NCI-H2171 treated with DMSO at 0.1 percent for 48 hours (cell line): ENCODE measurements around the gene GALNT1.
A peak's percentile ranks its signal among the peaks of the same experiment; 100 is the strongest.

Experiments
- DNase-seq: peaks from one replicate; lab custom pipeline; 2025; lab: John Stamatoyannopoulos, UW

Gene GALNT1

DNA sequence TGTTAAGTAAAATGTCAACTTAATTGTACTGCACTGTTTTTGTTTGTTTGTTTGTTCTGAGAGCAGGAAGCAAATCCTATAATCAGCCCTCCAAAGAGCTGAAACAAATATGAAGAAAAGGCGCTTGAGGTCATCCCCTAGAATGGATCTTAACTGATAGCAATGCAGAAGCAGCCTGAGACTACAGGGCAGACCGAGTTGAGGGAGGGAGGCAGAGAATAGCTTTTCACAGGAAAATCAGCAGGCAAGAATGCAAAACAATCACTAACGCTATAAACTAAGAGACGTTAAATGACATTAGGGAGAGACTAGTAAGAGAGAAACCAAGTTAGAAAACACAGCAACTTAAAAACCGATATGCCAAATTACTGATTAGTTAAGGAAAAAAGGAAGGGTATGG is 37.2 kb downstream of the GALNT1 start:
- no peak for DNase-seq

GRCh38 chr18:35619464-35619863 is 37.9 kb downstream of the GALNT1 start:
- DNase-seq, result no peak

GRCh38 chr18:35619941-35620340 is 38.4 kb downstream of the GALNT1 start:
- DNase-seq, result no peak

- DNase-seq, result no peak
These were observed 39.2 kb downstream of the GALNT1 start for GRCh38 chr18:35620765-35621164.

- DNase-seq, result no peak
These were observed 41.7 kb downstream of the GALNT1 start for GRCh38 chr18:35623255-35623654.

DNA sequence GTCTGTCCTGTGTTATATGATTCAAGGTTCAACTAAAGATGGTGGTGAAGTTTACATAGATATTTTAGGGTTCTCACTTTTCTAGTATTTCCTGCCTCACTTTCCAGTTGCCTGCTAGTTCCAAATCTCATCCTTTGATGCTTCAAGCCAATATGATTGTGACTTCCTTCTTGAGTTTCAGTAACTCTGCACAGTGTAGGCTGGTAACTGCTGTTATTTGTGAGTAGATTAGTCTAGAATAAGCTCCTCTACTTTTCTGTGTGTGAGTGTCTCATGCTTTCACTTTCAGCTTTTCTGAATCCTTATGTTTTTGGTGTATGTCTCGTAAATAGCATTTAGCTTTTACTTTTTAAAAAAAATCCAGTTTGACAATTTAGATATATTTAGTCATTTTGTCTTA is 42.6 kb downstream of the GALNT1 start:
- DNase-seq, result no peak

- no peak for DNase-seq
These were observed 43.7 kb downstream of the GALNT1 start for GRCh38 chr18:35625232-35625631.

GRCh38 chr18:35633761-35634160 is 52.2 kb downstream of the GALNT1 start:
- DNase-seq, result no peak

DNA sequence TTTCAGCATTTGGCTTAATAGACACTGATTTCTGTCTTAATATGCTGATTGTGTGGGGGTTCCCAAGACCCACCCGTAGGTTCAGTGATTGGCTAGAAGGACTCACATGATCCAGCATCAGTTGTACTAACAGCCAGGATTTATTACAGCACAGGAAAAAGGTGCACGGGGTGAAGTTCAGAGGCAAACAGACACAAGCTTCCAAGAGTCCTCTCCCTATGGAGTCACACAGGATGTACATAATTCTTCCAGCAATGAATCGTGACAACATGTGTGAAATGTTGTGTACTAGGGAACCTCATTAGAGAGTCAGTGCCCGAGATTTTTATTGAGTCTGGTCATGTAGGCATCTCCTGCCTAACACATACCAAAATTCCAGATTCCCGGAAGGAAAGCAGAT is 52.8 kb downstream of the GALNT1 start:
- DNase-seq, result no peak

- DNase-seq, result no peak
These were observed 53.6 kb downstream of the GALNT1 start for GRCh38 chr18:35635170-35635569.

GRCh38 chr18:35637227-35637626 is 55.7 kb downstream of the GALNT1 start:
- no peak for DNase-seq

GRCh38 chr18:35639296-35639695 is 57.8 kb downstream of the GALNT1 start:
- no peak for DNase-seq

GRCh38 chr18:35641467-35641866 is 59.9 kb downstream of the GALNT1 start:
- no peak for DNase-seq

- DNase-seq, result no peak
These were observed 60.4 kb downstream of the GALNT1 start for GRCh38 chr18:35641916-35642315.

GRCh38 chr18:35642802-35643201 is 61.3 kb downstream of the GALNT1 start:
- no peak for DNase-seq

DNA sequence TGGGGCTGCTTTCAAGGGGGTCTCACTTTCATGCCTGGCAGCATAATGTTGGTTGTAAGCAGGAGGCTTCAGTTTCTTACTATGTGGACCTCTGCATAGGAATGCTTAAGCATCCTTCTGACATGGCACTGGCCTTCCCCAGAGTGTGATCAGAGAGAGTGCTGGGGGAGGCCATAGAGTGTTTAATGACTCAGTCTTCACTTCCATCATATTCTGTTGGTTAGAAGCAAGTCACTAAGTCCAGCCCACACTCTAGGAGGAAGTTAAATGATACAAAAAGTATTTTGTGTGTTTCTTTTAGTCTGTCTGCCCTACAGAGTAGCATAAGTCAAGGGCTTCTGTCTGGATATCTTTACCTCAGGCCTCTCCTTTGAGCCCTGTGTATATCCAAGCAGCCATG is 64.9 kb downstream of the GALNT1 start:
- no peak for DNase-seq

DNA sequence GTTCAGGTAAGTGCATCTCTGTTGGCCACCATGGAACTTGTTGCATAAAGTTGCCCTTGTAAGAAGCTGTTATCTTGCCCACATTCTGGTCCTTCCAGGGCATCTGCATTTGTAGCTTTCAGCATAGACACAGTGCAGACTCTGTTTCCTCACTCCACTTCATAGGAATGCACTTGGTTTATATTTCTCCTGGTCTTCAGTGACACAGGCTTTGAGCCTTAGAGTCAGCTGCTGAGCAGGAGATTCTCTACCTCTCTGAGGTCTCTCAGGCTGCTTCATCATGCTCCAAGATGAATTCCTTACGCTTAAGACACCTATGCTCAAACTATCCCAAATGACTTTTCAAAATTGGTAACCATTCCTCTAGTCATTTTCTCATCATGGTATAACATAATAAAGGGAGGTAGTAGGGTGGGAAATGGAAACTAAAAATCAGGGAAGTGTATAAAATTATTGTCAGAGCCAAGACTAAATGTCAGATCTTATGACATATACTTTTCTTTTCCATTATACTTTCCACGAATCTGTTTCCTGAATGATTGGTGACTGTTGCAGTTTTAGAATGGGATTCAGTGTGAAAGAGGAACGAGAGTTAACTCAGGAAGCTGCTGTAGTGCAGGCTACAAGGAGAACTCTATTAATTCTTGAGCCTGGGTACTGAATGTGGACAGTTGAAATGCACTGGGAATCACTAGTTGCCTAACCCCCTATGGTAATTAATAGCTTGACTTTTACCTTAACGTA is 72.0 kb downstream of the GALNT1 start:
- DNase-seq, result no peak

DNA sequence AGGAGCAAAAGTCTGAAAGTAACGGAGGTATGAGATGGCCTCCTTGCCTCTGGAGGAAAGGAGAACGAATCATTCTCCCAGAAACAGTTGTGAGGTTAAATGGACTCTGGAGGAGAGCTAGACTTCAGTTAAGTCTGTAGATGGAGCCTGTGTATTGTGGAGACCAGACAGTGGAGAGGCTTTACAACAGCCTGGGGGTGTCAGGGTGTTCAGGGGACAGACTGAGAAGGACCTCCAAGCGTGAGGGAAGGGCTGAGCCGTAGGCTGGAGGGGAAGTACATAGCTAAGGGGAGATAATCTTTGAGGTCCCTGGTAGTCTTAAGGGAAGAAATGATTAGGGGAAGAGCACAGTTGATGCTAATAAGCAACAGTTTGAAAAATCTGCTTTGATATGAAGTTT is 76.6 kb downstream of the GALNT1 start:
- DNase-seq, result no peak

DNA sequence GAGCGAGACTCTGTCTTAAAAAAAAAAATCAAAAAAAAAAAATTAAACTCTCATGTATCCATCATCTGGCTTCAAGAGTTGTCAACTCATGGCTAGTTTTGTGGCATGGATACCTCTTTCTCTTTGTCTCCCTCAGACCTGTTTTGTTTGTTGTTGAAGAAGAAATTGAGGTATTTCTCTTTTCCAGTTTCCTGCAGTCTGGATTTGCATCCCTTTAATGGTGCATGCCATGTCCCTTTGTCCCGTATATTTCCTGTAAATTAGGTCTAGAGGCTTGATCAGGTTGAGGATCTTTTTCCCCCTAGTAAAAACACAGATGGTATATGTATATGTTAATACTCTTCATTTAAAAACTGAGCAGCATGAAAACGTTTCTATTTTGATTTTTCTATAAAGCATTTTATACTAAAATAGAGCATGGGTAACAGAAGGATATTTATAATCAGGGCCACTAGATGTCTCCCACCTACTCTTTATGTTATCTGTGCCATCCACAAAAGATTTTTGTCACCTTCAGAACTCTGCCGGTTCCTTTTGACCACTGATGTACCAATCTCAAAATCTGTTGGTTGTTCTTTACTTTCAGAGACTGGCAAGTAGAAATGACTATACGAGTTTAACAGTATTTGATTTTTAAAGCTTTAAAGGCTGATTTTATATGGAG is 80.1 kb downstream of the GALNT1 start:
- peak; percentile 45 for DNase-seq

GRCh38 chr18:35662293-35663062 is 80.9 kb downstream of the GALNT1 start:
- no peak for DNase-seq

DNA sequence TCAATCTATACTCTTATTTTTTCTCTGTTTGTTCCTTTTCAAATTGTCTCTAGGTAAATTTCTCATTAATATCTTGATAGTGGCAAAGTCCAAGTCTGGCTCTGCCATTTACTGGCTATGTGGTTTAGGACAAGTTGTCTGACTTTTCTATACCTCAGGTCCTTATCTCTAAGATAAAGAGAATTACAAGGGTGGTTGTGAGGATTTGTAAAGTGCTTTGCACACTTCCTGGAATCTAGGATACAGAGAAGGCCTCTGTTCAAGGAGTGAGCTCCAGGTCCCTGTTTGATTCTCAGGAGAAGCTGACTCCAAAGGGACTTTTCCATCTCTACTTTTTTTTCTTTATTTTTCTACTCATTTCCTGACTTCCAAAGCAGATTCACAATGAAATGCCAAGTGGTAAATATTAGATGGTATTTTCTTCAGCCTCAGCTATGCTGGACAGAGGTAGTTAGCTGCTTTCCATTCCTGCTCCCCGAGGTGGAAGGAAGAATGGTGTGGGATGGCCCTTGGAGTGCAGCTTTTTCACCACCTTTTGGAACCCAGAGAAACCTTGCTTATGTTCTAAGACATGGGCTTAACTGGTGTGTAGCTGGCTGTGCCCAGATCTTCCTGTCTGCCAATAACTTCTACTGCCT is 90.5 kb downstream of the GALNT1 start:
- no peak for DNase-seq

GRCh38 chr18:35672897-35673296 is 91.4 kb downstream of the GALNT1 start:
- no peak for DNase-seq

GRCh38 chr18:35673682-35674081 is 92.1 kb downstream of the GALNT1 start:
- no peak for DNase-seq
